IMR-90 (cell line): ENCODE results near the gene MYH7B. TPM values are rescaled to one million over a fixed set of nuclear protein-coding genes. Genes with fewer than 3 reads are reported as not detected.

Experiments used
- ATAC-seq: fragments of 200-7000 bp; cut with Tn5 transposase; 2 replicates; pipeline ENCODE4 v1.9.1; 2020; ENCODE audit warnings: low read depth, mild to moderate bottlenecking, moderate library complexity
- BruUV-seq: library from RNA; stranded (reverse); fragments of 400-500 nt; replicated peaks from 2 replicates; lab custom pipeline; 2021; lab: Mats Ljungman, UMichigan
- CTCF ChIA-PET: fragments of 300-600 bp; formaldehyde crosslinking; extraction: SDS; loops from one replicate; lab custom pipeline; 2021; ENCODE audit warnings: antibody characterized with exemption; lab: Yijun Ruan, JAX
- POLR2A ChIA-PET: fragments of 300-600 bp; sonication (Branson Sonifier 250); formaldehyde crosslinking; loops from one replicate; lab custom pipeline; 2022; ENCODE audit warnings: antibody characterized with exemption; ENCODE audit not compliant: unreplicated experiment; lab: Charles Lee
- DNase-seq: peaks from one replicate; pipeline ENCODE4 v3.0.0; 2013
- H2AFZ ChIP-seq: replicated peaks from 2 replicates; pipeline ENCODE3; 2013; ENCODE audit warnings: low read length, mild to moderate bottlenecking; ENCODE audit not compliant: poor library complexity
- H2AK5ac ChIP-seq: 2 replicates; pipeline ENCODE4 v1.6.1; 2013; ENCODE audit warnings: low read depth, low read length, inconsistent platforms
- H2AK9ac ChIP-seq: replicated peaks from 2 replicates; pipeline ENCODE3; 2013; ENCODE audit warnings: mild to moderate bottlenecking, low read depth, low read length, moderate library complexity; ENCODE audit not compliant: poor library complexity
- H2BK120ac ChIP-seq: 2 replicates; pipeline ENCODE4 v1.6.1; 2013; ENCODE audit warnings: low read depth, low read length, inconsistent platforms
- H2BK15ac ChIP-seq: 3 replicates; pipeline ENCODE4 v1.6.1; 2013; ENCODE audit warnings: low read depth, low read length, inconsistent platforms
- H2BK20ac ChIP-seq: 2 replicates; pipeline ENCODE4 v1.6.1; 2013; ENCODE audit warnings: low read depth, mild to moderate bottlenecking, inconsistent platforms, low read length, moderate library complexity
- H2BK5ac ChIP-seq: 2 replicates; pipeline ENCODE4 v1.6.1; 2013; ENCODE audit warnings: mild to moderate bottlenecking, low read depth, low read length, inconsistent platforms; ENCODE audit not compliant: poor library complexity, severe bottlenecking
- H3K14ac ChIP-seq: replicated peaks from 2 replicates; pipeline ENCODE4 v1.6.1; 2013; ENCODE audit warnings: low read depth, low read length, inconsistent platforms
- H3K18ac ChIP-seq: 2 replicates; pipeline ENCODE4 v1.6.1; 2013; ENCODE audit warnings: low read depth, low read length, control low read depth
- H3K23ac ChIP-seq: 2 replicates; pipeline ENCODE4 v1.6.1; 2013; ENCODE audit warnings: low read depth, low read length, inconsistent platforms
- H3K27ac ChIP-seq: 2 replicates; pipeline ENCODE4 v1.5.1; 2013; ENCODE audit warnings: mild to moderate bottlenecking, control low read depth, low read length; ENCODE audit not compliant: insufficient read depth
- H3K27me3 ChIP-seq: 2 replicates; pipeline ENCODE4 v1.6.1; 2013; ENCODE audit warnings: low read length; ENCODE audit not compliant: control insufficient read depth, insufficient read depth
- H3K36me3 ChIP-seq: 2 replicates; pipeline ENCODE4 v1.6.1; 2013; ENCODE audit warnings: low read length, mixed read lengths; ENCODE audit not compliant: control insufficient read depth, insufficient read depth
- H3K4ac ChIP-seq: 2 replicates; pipeline ENCODE4 v1.6.1; 2013; ENCODE audit warnings: low read depth, low read length, inconsistent platforms
- H3K4me1 ChIP-seq: 2 replicates; pipeline ENCODE4 v1.6.1; 2013; ENCODE audit warnings: low read length, mixed read lengths; ENCODE audit not compliant: control insufficient read depth, insufficient read depth
- H3K4me2 ChIP-seq: 2 replicates; pipeline ENCODE4 v1.6.1; 2013; ENCODE audit warnings: low read depth, mild to moderate bottlenecking, control low read depth, low read length, moderate library complexity
- H3K4me3 ChIP-seq: 2 replicates; pipeline ENCODE4 v1.5.1; 2013; ENCODE audit warnings: low read depth, mild to moderate bottlenecking, control low read depth, low read length, moderate library complexity; ENCODE audit not compliant: insufficient read depth
- H3K56ac ChIP-seq: 2 replicates; pipeline ENCODE4 v1.6.1; 2013; ENCODE audit warnings: low read length, inconsistent platforms; ENCODE audit not compliant: insufficient read depth; ENCODE audit errors: extremely low read depth
- H3K79me1 ChIP-seq, 2 experiments: 2 replicates each; pipeline ENCODE4 v1.6.1; 2013; ENCODE audit warnings: low read length in 2 of 2, inconsistent platforms in 1 of 2, low read depth in 1 of 2
- H3K9ac ChIP-seq: 2 replicates; pipeline ENCODE4 v1.6.1; 2013; ENCODE audit warnings: low read depth, low read length, control low read depth
- H3K9me1 ChIP-seq: 2 replicates; pipeline ENCODE4 v1.6.1; 2013; ENCODE audit warnings: low read length, inconsistent platforms; ENCODE audit not compliant: insufficient read depth
- H3K9me3 ChIP-seq: 2 replicates; pipeline ENCODE4 v1.6.1; 2013; ENCODE audit warnings: low read length; ENCODE audit not compliant: control insufficient read depth, insufficient read depth
- H4K20me1 ChIP-seq: 2 replicates; pipeline ENCODE4 v1.6.1; 2013; ENCODE audit warnings: low read length, inconsistent platforms; ENCODE audit not compliant: insufficient read depth
- H4K5ac ChIP-seq: 2 replicates; pipeline ENCODE4 v1.6.1; 2013; ENCODE audit warnings: mild to moderate bottlenecking, low read depth, low read length, control low read depth
- H4K8ac ChIP-seq, 2 experiments: 2 replicates each; pipeline ENCODE4 v1.6.1; 2013; ENCODE audit warnings: low read depth in 2 of 2, low read length in 2 of 2, control low read depth in 1 of 2, inconsistent platforms in 1 of 2
- H4K91ac ChIP-seq: 2 replicates; pipeline ENCODE4 v1.6.1; 2013; ENCODE audit warnings: low read depth, low read length, inconsistent platforms; ENCODE audit not compliant: insufficient read depth
- BHLHE40 ChIP-seq: fragments of 150-350 bp; IDR thresholded peaks from 2 replicates; pipeline ENCODE4 v1.6.1; 2016; ENCODE audit warnings: mild to moderate bottlenecking, low read depth, low read length
- CEBPB ChIP-seq: IDR thresholded peaks from 2 replicates; pipeline ENCODE4 v1.6.1; 2012; ENCODE audit warnings: low read depth, low read length, improper control_type of control experiment
- CHD1 ChIP-seq: IDR thresholded peaks from 2 replicates; pipeline ENCODE4 v1.6.1; 2012; ENCODE audit warnings: low read depth, low read length, improper control_type of control experiment
- FOS ChIP-seq: fragments of 150-350 bp; IDR thresholded peaks from 2 replicates; pipeline ENCODE4 v1.6.1; 2016; ENCODE audit warnings: low read depth, low read length
- MAFK ChIP-seq: IDR thresholded peaks from 2 replicates; pipeline ENCODE4 v1.6.1; 2012; ENCODE audit warnings: low read depth, low read length, improper control_type of control experiment
- MAZ ChIP-seq: IDR thresholded peaks from 2 replicates; pipeline ENCODE4 v1.6.1; 2012; ENCODE audit warnings: low read depth, mild to moderate bottlenecking, low read length, improper control_type of control experiment, moderate library complexity, borderline replicate concordance
- MXI1 ChIP-seq: IDR thresholded peaks from 2 replicates; pipeline ENCODE4 v1.6.1; 2012; ENCODE audit warnings: low read depth, mild to moderate bottlenecking, low read length, moderate library complexity, borderline replicate concordance
- NFE2L2 ChIP-seq: fragments of 150-350 bp; IDR thresholded peaks from 2 replicates; pipeline ENCODE4 v1.6.1; 2016; ENCODE audit warnings: low read depth, mild to moderate bottlenecking, low read length
- POLR2A ChIP-seq: IDR thresholded peaks from 2 replicates; pipeline ENCODE4 v1.6.1; 2012; ENCODE audit warnings: mild to moderate bottlenecking, low read depth, low read length
- RAD21 ChIP-seq: IDR thresholded peaks from 2 replicates; pipeline ENCODE4 v1.6.1; 2012; ENCODE audit warnings: low read length, improper control_type of control experiment
- RCOR1 ChIP-seq: IDR thresholded peaks from 2 replicates; pipeline ENCODE4 v1.6.1; 2012; ENCODE audit warnings: mild to moderate bottlenecking, low read length, improper control_type of control experiment; ENCODE audit not compliant: insufficient replicate concordance
- RFX5 ChIP-seq: IDR thresholded peaks from 2 replicates; pipeline ENCODE4 v1.8.0; 2012; ENCODE audit warnings: low read depth, mild to moderate bottlenecking, low read length, moderate library complexity
- SMC3 ChIP-seq: fragments of 150-350 bp; IDR thresholded peaks from 2 replicates; pipeline ENCODE4 v1.6.1; 2016; ENCODE audit warnings: low read depth, mild to moderate bottlenecking, antibody characterized with exemption, low read length, moderate library complexity
- WGBS, 2 experiments: methylation state at CpG; one replicate each; pipeline versions ENCODE4 v1.1.5 to v1.1.7; 2013; ENCODE audit warnings: missing lambda C conversion rate in 2 of 2; ENCODE audit not compliant: insufficient read length in 1 of 2; ENCODE audit errors: extremely low coverage in 2 of 2; 5-methylcytosine and 5-hydroxymethylcytosine counted together
- dilution Hi-C: fragments of 300-500 bp; cut with HindIII; formaldehyde crosslinking; loops from one replicate; pipeline ENCODE4 v1.14.3; 2018; ENCODE audit warnings: low sequenced_read_pairs; ENCODE audit not compliant: unreplicated experiment
- in situ Hi-C: fragments of 300-500 bp; cut with MboI; formaldehyde crosslinking; loops from 3 replicates; pipeline ENCODE4 v1.14.3; 2019; ENCODE audit warnings: low sequenced_read_pairs, inconsistent platforms, mixed read lengths
- intact Hi-C: fragments of 100-400 bp; cut with micrococcal nuclease; formaldehyde crosslinking; loops from 2 replicates; pipeline ENCODE4 v1.10.0; 2022
- polyA plus RNA-seq, 3 experiments: library from polyadenylated mRNA; depleted of rRNA; stranded (reverse); fragments of >200 nt; gene quantifications; 2 replicates each; pipeline ENCODE4 v1.2.3, GENCODE V29; 2012; ENCODE audit warnings: low replicate concordance in 1 of 3
- total RNA-seq: library from RNA; depleted of rRNA; stranded (reverse); fragments of >200 nt; gene quantifications from 2 replicates; pipeline ENCODE4 v1.2.3, GENCODE V29; 2012
- TF ChIP-seq, protein P1 (sequence below): conservative IDR thresholded peaks from 2 replicates; pipeline ENCODE4 v1.5.1; 2012; ENCODE audit warnings: mild to moderate bottlenecking, low read depth, low read length, improper control_type of control experiment
- TF ChIP-seq, protein P2 (sequence below): fragments of 150-350 bp; IDR thresholded peaks from 2 replicates; pipeline ENCODE4 v1.6.1; 2017; ENCODE audit warnings: mild to moderate bottlenecking, antibody characterized with exemption, low read length, low read depth
- TF ChIP-seq, protein P3 (sequence below): fragments of 150-350 bp; IDR thresholded peaks from 2 replicates; pipeline ENCODE4 v1.6.1; 2016; ENCODE audit warnings: low read depth, mild to moderate bottlenecking, low read length, moderate library complexity, borderline replicate concordance

MYH7B gene
- total and polyA plus RNA-seq, 2 of the 4 experiments (the other 2 are of a cell fraction), result 0.09 TPM; not detected in 1

DNA sequence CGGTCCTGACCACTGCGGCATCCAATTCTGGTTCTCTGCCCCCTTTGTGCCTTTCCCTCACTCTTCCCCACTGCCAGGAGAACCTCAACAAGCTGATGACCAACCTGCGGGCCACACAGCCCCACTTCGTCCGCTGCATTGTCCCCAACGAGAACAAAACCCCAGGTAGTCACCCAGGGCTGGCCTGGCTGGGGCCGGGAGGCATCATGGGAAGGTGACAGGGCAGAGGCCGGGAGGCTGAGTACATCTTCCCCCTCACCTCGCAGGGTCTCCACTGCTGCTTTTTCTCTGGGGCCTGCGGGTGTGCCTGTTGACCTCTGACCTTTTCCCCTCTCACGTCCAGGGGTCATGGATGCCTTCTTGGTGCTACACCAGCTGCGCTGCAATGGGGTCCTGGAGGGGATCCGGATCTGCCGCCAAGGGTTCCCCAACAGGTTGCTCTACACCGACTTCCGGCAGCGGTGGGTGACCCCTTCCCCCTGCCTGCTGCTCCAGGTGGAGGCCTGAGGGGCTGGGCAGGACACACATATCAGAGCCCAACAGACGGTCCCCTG, 35.1 kb downstream of the MYH7B start:
- in situ Hi-C loops, result no loop called here
- intact Hi-C loops, result no loop called here
- BruUV-seq, result no TSS peak

More for the DNA sequence above, 35.1 kb downstream of the MYH7B start:
- no peaks in the 10 kb centered on the region; a peak in 2 of 4 replicates for H3K79me1 ChIP-seq
- H3K27me3 ChIP-seq, result peaks cover 5% of the 10 kb centered on the region; the same call in 1 of the 2 replicates
- 75% methylated on average over 7 of the region's 18 CpGs; no CpG with 5 or more reads in 1 of the 2 experiments for WGBS, 2 experiments
- H3K9me3 ChIP-seq, result no peaks in the 10 kb centered on the region
- H2BK20ac ChIP-seq, result no peak overlapping the region
- no peak for DNase-seq
- no peak overlapping the region for H3K27ac ChIP-seq
- H2BK5ac ChIP-seq, result no peak overlapping the region
- no peak overlapping the region for H3K23ac ChIP-seq
- dilution Hi-C loops, result no loop called here
- POLR2A ChIA-PET, result no interaction called here
- H3K56ac ChIP-seq, result no peak overlapping the region
- TF ChIP-seq CEBPB (no peak), MXI1 (no peak), FOS (no peak), MAFK (no peak), CHD1 (no peak), POLR2A (no peak), BHLHE40 (no peak), RFX5 (no peak), MAZ (no peak), RAD21 (no peak), NFE2L2 (no peak), SMC3 (no peak), RCOR1 (no peak)
- TF ChIP-seq, protein P1, sequence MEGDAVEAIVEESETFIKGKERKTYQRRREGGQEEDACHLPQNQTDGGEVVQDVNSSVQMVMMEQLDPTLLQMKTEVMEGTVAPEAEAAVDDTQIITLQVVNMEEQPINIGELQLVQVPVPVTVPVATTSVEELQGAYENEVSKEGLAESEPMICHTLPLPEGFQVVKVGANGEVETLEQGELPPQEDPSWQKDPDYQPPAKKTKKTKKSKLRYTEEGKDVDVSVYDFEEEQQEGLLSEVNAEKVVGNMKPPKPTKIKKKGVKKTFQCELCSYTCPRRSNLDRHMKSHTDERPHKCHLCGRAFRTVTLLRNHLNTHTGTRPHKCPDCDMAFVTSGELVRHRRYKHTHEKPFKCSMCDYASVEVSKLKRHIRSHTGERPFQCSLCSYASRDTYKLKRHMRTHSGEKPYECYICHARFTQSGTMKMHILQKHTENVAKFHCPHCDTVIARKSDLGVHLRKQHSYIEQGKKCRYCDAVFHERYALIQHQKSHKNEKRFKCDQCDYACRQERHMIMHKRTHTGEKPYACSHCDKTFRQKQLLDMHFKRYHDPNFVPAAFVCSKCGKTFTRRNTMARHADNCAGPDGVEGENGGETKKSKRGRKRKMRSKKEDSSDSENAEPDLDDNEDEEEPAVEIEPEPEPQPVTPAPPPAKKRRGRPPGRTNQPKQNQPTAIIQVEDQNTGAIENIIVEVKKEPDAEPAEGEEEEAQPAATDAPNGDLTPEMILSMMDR, result no peak
- TF ChIP-seq, protein P2, sequence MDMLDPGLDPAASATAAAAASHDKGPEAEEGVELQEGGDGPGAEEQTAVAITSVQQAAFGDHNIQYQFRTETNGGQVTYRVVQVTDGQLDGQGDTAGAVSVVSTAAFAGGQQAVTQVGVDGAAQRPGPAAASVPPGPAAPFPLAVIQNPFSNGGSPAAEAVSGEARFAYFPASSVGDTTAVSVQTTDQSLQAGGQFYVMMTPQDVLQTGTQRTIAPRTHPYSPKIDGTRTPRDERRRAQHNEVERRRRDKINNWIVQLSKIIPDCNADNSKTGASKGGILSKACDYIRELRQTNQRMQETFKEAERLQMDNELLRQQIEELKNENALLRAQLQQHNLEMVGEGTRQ, result no peak
- TF ChIP-seq, protein P3, sequence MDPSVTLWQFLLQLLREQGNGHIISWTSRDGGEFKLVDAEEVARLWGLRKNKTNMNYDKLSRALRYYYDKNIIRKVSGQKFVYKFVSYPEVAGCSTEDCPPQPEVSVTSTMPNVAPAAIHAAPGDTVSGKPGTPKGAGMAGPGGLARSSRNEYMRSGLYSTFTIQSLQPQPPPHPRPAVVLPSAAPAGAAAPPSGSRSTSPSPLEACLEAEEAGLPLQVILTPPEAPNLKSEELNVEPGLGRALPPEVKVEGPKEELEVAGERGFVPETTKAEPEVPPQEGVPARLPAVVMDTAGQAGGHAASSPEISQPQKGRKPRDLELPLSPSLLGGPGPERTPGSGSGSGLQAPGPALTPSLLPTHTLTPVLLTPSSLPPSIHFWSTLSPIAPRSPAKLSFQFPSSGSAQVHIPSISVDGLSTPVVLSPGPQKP, result no peak
- H3K9me1 ChIP-seq, result peaks cover 13% of the 10 kb centered on the region
- no peak overlapping the region for H2BK120ac ChIP-seq
- CTCF ChIA-PET, result no interaction called here
- no peaks in the 10 kb centered on the region for H3K4me1 ChIP-seq
- ATAC-seq, result no peak
- no peak overlapping the region for H3K18ac ChIP-seq
- peaks cover 13% of the 10 kb centered on the region for H4K20me1 ChIP-seq
- no peak overlapping the region for H4K8ac ChIP-seq
- H2BK15ac ChIP-seq, result no peak overlapping the region
- no peak overlapping the region for H3K4ac ChIP-seq
- H2AK9ac ChIP-seq, result no peak overlapping the region
- no peak overlapping the region for H2AFZ ChIP-seq
- no peak overlapping the region for H3K4me2 ChIP-seq
- H4K91ac ChIP-seq, result no peak overlapping the region
- no peak overlapping the region for H3K14ac ChIP-seq
- no peak overlapping the region for H2AK5ac ChIP-seq
- no peak overlapping the region for H3K9ac ChIP-seq
- H4K5ac ChIP-seq, result no peak overlapping the region
- H3K4me3 ChIP-seq, result no peak overlapping the region
- peaks cover 26% of the 10 kb centered on the region; the same call in 1 of the 2 replicates for H3K36me3 ChIP-seq
